Activated CD8-positive, alpha-beta memory T cell treated with anti-CD3 and anti-CD28 coated beads for 4 hours (primary cell): ENCODE measurements around the gene GALNTL6.

Experiments
- DNase-seq, 2 donors: peaks; one replicate each; pipeline ENCODE4 v3.0.0-alpha.2; 2020; ENCODE audit warnings: low read depth in 2 of 2

Gene GALNTL6

GRCh38 chr4:172982151-172982590, 1169.0 kb downstream of the GALNTL6 start:
- DNase-seq = no peak

DNA sequence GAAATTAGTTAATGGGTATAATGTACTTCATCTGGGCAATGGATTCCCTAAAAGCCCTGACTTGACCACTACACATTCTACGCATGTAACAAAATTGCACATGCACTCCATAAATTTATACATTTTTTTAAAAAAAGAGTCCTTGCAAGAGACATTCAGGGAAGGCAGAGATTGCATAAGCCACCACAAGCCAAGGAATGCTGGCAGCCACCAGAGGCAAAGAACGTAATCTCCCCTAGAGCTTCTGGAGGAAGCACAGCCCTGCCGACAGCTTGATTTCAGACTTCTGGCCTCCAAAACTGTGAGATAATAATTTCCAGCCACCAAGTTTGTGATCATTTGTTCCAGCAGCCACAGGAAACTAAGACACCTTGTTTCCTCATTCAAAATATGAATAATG, 1169.8 kb downstream of the GALNTL6 start:
- DNase-seq = no peak

DNA sequence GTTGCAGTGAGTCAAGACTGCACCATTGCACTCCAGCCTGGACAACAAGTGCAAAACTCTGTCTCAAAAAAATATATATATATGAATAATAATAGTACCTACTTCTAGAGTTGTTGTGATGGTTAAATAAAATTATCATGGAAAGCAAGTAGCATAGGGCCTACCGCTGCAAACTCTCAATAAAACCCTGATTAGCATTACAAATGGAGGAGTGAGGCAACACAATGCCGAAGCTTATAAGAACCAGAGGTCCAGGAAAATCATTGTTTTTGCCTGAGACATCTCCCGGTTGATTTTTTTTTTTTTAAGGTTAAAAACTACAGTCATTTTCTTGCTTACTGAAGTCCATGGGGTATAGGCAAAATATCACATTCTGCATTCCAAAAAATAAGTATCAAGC, 1170.4 kb downstream of the GALNTL6 start:
- no peak for DNase-seq

DNA sequence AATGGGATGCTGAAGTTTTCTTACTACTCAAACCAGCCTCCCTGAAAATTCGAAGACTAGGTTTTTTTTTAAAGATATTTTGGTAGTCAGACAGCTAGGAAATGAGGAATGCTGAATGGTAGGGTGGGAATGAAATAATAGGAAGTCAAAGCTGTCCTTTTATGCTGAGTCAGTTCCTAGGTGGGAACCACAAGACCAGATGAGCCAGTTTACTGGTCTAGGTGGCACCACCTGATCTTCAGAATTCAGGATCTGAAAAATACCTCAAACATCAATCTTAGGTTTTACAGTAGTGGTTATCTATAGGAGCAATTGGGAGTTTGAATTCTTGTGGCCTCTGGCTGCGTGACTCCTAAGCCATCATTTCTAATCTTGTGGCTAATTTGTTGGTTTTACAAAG, 1172.3 kb downstream of the GALNTL6 start:
- DNase-seq = no peak

GRCh38 chr4:172986114-172986513, 1172.9 kb downstream of the GALNTL6 start:
- no peak for DNase-seq

- DNase-seq = no peak
Observed at GRCh38 chr4:172989984-172990820, 1177.0 kb downstream of the GALNTL6 start.

GRCh38 chr4:172992648-172993378, 1179.6 kb downstream of the GALNTL6 start:
- no peak for DNase-seq

GRCh38 chr4:172995161-172995560, 1182.0 kb downstream of the GALNTL6 start:
- no peak for DNase-seq

DNA sequence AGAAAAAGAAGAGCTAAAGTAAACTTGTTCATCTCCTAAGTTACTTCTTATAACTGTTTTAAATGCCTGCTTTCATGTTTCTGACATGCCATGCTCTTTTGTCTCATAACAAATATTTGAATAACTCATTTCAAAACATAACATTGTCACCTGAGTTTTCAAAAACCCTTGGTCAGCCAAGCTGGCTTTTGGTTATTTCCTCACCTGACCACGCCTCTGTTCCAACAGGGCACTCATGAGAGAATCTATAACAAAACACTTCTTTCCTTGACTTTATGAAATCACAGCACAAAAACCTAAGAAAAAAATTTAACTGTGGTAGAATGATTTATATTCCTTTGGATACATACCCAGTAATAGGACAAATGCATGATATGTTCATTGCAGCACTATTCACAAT, 1182.5 kb downstream of the GALNTL6 start:
- no peak for DNase-seq

DNA sequence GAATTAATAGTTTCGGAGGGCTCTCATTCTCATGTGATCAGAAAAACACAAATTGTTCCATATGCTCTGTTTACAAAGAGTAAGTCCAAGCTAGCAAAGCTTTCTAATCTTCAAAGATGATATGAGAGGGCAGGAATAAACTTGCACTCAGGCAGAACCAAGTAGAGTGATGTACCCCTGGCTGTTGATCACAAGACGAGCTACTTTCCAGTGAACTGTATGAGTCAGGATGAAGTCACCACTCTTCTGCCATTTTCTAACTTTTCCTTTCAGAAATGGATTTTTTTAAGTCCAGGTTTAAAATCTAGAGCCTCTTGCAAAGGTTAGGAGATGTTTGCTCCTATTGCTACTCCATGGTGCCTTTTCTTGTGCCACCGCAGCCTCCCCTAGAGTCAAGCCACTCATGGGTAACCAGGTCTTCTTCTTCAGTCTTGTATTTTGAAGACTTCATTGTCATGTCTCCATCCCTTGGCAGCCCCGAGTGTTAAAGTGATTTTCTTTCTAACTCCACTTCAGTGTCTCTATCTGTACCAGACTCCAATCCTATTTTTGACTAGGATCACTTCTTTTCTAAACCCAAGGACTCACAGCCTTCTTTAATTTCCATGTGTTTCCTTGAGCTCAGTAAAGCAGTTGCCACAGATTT, 1183.5 kb downstream of the GALNTL6 start:
- no peak for DNase-seq

DNA sequence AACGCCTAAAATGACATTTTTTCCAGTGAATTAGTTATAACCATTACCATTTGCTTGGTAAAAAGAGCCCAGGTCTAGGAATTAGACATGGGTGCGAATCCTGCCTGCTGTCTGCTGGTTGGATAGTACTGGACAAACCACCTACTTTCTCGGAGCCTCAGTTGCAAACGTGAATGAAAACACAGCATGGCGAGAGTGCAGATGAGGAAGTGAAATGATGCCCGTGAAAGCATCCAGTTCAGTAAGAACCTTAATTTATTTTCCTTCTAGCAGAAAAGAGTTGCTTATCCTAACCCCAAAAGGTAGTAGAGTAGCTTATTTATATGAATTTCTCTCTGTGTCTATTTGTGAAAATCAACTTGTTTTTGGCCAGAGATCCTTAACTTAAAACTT, 1184.0 kb downstream of the GALNTL6 start:
- DNase-seq = no peak

- DNase-seq = no peak
Observed at GRCh38 chr4:172997856-172998255, 1184.7 kb downstream of the GALNTL6 start.

DNA sequence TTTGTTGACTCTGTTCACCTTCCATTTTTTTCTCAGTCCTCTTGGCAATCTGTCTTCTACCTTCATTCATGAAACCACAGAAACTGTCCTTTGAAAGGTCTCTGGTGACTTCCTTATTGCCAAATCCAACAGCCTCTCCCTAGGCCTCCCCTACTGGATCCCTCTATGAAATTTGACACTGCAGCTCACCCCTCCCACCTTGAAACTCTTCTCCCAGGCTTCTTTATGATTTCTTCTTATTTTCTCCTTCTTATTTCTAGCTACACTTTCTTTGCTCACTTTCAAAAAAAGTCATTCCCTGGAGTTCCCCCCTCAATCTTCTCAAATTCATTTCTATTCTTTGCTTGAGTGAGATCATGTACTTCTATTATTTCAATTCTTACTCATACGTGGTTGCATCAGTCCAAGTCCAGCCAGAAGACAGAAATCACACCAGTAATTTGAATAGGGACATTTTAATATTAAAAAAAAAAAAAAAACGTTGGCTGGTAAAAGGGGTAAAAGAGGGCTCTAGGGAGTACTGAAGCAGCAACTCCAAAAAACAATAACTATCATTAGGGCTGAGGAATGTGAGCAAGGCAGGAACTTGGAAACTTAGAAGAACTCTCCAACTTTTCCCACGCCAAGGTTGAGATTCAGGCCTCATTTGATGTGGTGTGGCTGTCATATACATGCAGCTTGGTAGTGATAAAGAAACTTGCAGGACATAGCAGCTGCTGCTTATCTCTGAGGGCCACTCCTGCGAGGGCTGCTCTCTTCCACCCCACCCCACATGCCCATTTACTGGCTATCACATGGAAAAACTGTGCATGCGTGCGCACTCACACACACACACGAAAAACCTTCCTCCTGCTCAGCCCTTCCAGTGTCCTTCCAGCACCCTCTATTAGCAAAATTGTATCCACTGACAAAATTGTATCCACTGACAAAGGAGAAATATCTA, 1185.6 kb downstream of the GALNTL6 start:
- no peak for DNase-seq

DNA sequence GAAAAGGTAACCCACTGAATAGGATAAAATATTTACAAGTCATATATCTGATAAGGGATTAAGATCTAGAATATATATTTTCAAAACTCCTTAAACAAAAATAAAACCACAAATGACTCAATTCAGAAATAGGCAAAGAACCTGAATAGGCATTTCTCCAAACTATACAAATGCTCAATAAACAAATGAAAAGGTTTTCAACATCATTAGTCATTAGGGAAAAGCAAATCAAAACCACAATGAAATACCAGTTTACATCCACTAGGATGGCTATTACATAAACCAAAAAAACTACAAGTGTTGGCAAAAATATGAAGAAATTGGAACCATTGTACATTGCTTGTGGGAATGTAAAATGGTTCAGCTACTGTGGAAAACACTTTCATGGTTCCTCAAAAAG, 1188.4 kb downstream of the GALNTL6 start:
- DNase-seq = no peak

DNA sequence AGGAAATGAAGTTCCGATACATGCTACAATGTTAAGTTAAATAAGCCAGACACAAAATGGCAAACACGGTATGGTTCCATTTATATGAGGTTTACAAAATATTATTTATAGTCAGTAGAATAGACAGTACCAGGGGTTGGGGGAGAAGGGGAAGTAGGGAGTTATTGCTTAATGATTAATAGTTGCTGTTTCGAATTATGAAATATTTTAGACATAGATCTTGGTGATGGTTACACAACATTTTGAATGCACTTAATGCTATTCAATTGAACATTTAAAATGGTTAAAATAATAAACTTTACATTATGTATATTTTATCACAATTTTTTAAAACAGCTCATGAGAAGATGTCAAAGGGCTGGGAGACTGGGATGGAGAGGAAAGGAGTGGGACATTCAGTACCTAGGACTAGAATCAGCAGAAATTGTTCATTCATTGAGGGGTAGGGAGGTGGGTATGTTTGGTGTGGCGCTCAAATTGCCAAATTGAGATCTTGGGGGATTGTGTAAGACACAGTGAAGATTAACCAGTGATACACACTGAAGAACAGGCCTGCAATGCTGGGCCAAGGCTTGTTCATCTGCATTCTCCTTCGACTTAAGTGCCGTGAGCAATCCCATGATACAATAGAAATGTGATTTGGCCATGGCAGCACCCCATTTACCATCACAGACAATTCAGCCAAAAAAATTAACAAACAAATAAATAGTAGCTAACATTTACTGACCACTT, 1189.8 kb downstream of the GALNTL6 start:
- DNase-seq = no peak

DNA sequence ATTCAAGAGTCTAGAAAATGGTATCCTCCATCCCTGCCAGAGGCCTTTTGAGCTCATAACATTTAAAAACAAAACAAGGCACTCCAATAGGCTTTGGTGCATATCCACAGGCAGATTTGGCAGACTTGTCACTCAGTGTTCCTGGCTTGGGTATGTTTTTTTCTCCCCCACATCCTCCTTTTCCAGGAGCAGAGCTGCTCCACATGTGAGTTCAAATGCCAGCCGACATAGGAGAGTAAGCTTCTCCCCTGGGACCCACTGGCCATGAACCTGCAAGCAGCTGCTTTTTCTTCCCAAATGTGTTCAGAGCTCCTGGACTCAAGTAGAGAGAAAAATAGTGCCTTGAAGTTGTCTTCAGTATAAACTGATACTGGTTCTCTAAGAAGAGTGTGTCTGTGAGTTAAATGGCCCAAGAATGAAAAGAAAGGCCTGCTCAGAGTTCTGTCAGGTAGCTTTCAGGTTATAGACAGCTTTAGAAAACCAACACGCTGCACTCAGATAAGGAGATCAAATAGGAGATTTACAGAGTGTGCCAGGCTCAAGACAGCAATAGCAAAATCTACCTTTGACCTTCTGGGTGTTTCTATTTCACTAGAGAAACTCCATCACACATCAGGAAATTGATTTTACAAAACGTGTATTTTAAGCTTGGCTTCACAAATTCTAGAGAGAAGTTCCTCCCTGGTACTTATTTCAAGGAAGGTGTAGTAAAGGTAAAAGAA, 1192.9 kb downstream of the GALNTL6 start:
- no peak for DNase-seq

GRCh38 chr4:173008436-173008835, 1195.2 kb downstream of the GALNTL6 start:
- DNase-seq = no peak

DNA sequence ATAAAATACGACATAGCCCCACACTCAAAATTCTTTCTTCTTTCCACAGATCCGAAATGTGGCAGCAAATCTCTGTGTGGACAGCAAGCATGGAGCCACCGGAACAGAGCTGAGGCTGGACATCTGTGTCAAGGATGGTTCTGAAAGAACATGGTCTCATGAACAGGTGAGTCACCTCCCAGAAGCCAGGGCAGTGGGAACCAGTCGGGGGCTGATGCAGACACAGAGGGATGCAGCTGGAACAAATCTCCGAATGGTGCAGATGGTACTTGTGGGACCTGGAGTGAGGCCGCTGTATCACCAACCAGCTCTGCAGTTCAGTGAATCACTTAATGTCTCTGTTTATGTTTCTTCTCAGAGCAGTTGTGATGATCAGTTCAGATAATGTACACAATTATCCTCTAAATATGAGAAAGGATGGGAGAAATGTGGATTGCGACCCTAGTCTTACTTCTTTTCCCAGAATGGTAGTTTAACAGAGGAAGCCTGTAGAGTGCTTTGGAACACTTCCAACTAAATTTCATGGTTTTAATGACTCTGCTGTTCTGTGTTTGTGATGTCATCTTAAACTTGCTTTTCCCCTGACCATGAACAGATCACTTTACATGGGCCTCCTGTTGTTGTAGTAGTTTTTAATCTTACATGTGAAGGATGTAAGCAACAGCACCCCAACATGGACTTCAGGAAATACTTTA, 1196.1 kb downstream of the GALNTL6 start:
- DNase-seq = no peak

- no peak for DNase-seq
Observed at GRCh38 chr4:173012608-173013007, 1199.4 kb downstream of the GALNTL6 start.
